A549 (cell line): ENCODE measurements around the gene BCKDHA. TPM values are rescaled to one million over a fixed set of nuclear protein-coding genes. Genes with fewer than 3 reads are reported as not detected.

Source experiments
- ATAC-seq, 2 experiments: fragments of 200-7000 bp in 1 of 2; fragments of >200 bp in 1 of 2; cut with Nextera tagmentation in 1 of 2; cut with Tn5 transposase in 1 of 2; 3 replicates each; pipeline versions ENCODE4 v1.8.0 to v1.9.1; 2018 to 2020; ENCODE audit warnings: mild to moderate bottlenecking in 1 of 2, moderate library complexity in 1 of 2
- CTCF ChIA-PET: fragments of 300-600 bp; sonication (Branson Sonifier 250); formaldehyde crosslinking; extraction: SDS; loops from one replicate; lab custom pipeline; 2021; ENCODE audit warnings: antibody characterized with exemption, inconsistent platforms; lab: Yijun Ruan, JAX
- POLR2A ChIA-PET: fragments of 350-600 bp; formaldehyde crosslinking; extraction: SDS; loops from one replicate; lab custom pipeline; 2021; ENCODE audit warnings: antibody characterized with exemption, inconsistent platforms; lab: Yijun Ruan, JAX
- DNase-seq, 2 experiments: peaks; one replicate each; pipeline versions ENCODE4 v3.0.0 to v3.0.0-alpha.2; 2011 to 2016; ENCODE audit warnings: low read depth in 1 of 2, low spot score in 1 of 2
- FAIRE-seq: peaks from 2 replicates; lab custom pipeline; 2011; peaks lifted over from hg19 to GRCh38; lab: Jason Lieb, UNC
- H3K27ac ChIP-seq, 2 experiments: fragments of >200 bp; sonication (Bioruptor Twin); formaldehyde crosslinking; 3 replicates each; pipeline ENCODE4 v1.5.1; 2016 to 2017
- H3K4me1 ChIP-seq: fragments of >200 bp; sonication (Bioruptor Twin); formaldehyde crosslinking; 3 replicates; pipeline ENCODE4 v1.6.1; 2016
- H3K4me2 ChIP-seq: fragments of >200 bp; sonication (Bioruptor Twin); formaldehyde crosslinking; 3 replicates; pipeline ENCODE4 v1.6.1; 2016
- H3K4me3 ChIP-seq: fragments of >200 bp; sonication (Bioruptor Twin); formaldehyde crosslinking; 3 replicates; pipeline ENCODE4 v1.5.1; 2016
- H3K9me3 ChIP-seq: fragments of >200 bp; sonication (Bioruptor Twin); formaldehyde crosslinking; 3 replicates; pipeline ENCODE4 v1.6.1; 2016
- ATOH8 ChIP-seq: fragments of 250-450 bp; sonication (Bioruptor Pico); IDR thresholded peaks from 2 replicates; pipeline ENCODE4 v1.5.0; 2020; ENCODE audit warnings: low read depth, mild to moderate bottlenecking, moderate library complexity
- CBX2 ChIP-seq: fragments of 200-600 bp; sonication (generic); IDR thresholded peaks from 2 replicates; pipeline ENCODE4 v1.6.1; 2016; ENCODE audit warnings: low read depth, mild to moderate bottlenecking, borderline replicate concordance
- CEBPB ChIP-seq, 2 experiments: fragments of >200 bp in 1 of 2; sonication (Bioruptor Twin) in 1 of 2; formaldehyde crosslinking in 1 of 2; IDR thresholded peaks; 2 replicates each; pipeline ENCODE4 v1.6.1; 2012 to 2016
- CHD4 ChIP-seq: fragments of 200-600 bp; sonication (generic); IDR thresholded peaks from 2 replicates; pipeline ENCODE4 v1.6.1; 2016; ENCODE audit warnings: antibody characterized with exemption, mild to moderate bottlenecking, borderline replicate concordance
- EHF ChIP-seq: fragments of 250-450 bp; sonication (Bioruptor Pico); IDR thresholded peaks from 2 replicates; pipeline ENCODE4 v1.5.0; 2020; ENCODE audit warnings: mild to moderate bottlenecking
- EP300 ChIP-seq, 2 experiments: fragments of >200 bp; sonication (Bioruptor Twin); formaldehyde crosslinking; IDR thresholded peaks; 2 replicates in 1 of 2; 3 replicates in 1 of 2; pipeline ENCODE4 v1.6.1; 2016 to 2017
- ESRRA ChIP-seq: fragments of 150-350 bp; IDR thresholded peaks from 2 replicates; pipeline ENCODE4 v1.6.1; 2014; ENCODE audit warnings: mild to moderate bottlenecking, low read length, borderline replicate concordance
- FOSL2 ChIP-seq, 2 experiments: fragments of 450-650 bp in 1 of 2; fragments of >200 bp in 1 of 2; sonication (Bioruptor Twin) in 1 of 2; formaldehyde crosslinking; IDR thresholded peaks; 2 replicates each; pipeline versions ENCODE4 v1.5.0 to v1.6.1; 2016 to 2020; ENCODE audit warnings: mild to moderate bottlenecking in 1 of 2, moderate library complexity in 1 of 2
- GATA3 ChIP-seq: IDR thresholded peaks from 2 replicates; pipeline ENCODE4 v1.6.1; 2012; ENCODE audit warnings: borderline replicate concordance
- HOXB5 ChIP-seq: fragments of 250-450 bp; sonication (Bioruptor Pico); IDR thresholded peaks from 2 replicates; pipeline ENCODE4 v1.5.0; 2020; ENCODE audit warnings: mild to moderate bottlenecking, moderate library complexity
- JUNB ChIP-seq: fragments of >200 bp; sonication (Bioruptor Twin); formaldehyde crosslinking; IDR thresholded peaks from 2 replicates; pipeline ENCODE4 v1.6.1; 2016
- KDM1A ChIP-seq: fragments of 200-600 bp; sonication (generic); IDR thresholded peaks from 2 replicates; pipeline ENCODE4 v1.6.1; 2016; ENCODE audit warnings: low read depth, mild to moderate bottlenecking
- KDM5A ChIP-seq: fragments of 200-600 bp; sonication (generic); IDR thresholded peaks from 2 replicates; pipeline ENCODE4 v1.6.1; 2016; ENCODE audit warnings: antibody characterized with exemption, mild to moderate bottlenecking
- MAZ ChIP-seq: fragments of 150-350 bp; IDR thresholded peaks from 2 replicates; pipeline ENCODE4 v1.6.1; 2014; ENCODE audit warnings: antibody characterized with exemption, low read depth, low read length, borderline replicate concordance
- POLR2AphosphoS2 ChIP-seq: conservative IDR thresholded peaks from 2 replicates; pipeline ENCODE4 v1.6.1; 2012; ENCODE audit warnings: low read length, improper control_type of control experiment, inconsistent platforms
- RAD21 ChIP-seq, 2 experiments: fragments of >200 bp in 1 of 2; sonication (Bioruptor Twin) in 1 of 2; formaldehyde crosslinking in 1 of 2; IDR thresholded peaks in 1 of 2; conservative IDR thresholded peaks in 1 of 2; 2 replicates in 1 of 2; 3 replicates in 1 of 2; pipeline ENCODE4 v1.6.1; 2012 to 2018; ENCODE audit warnings: inconsistent platforms in 1 of 2
- RARB ChIP-seq: fragments of 250-450 bp; sonication (Bioruptor Pico); IDR thresholded peaks from 2 replicates; pipeline ENCODE4 v1.8.0; 2021; ENCODE audit warnings: mild to moderate bottlenecking, moderate library complexity
- RCOR1 ChIP-seq: fragments of 150-350 bp; IDR thresholded peaks from 2 replicates; pipeline ENCODE4 v1.6.1; 2014; ENCODE audit warnings: antibody characterized with exemption, low read length, low read depth
- RFX5 ChIP-seq: fragments of 450-650 bp; IDR thresholded peaks from 2 replicates; pipeline ENCODE4 v1.7.1; 2014; ENCODE audit warnings: antibody characterized with exemption, mild to moderate bottlenecking, moderate library complexity
- RNF2 ChIP-seq: fragments of 200-600 bp; sonication (generic); IDR thresholded peaks from 2 replicates; pipeline ENCODE4 v1.6.1; 2016; ENCODE audit warnings: low read depth, mild to moderate bottlenecking, antibody characterized with exemption, moderate library complexity, borderline replicate concordance
- SMC3 ChIP-seq: fragments of >200 bp; sonication (Bioruptor Twin); formaldehyde crosslinking; IDR thresholded peaks from 3 replicates; pipeline ENCODE4 v1.6.1; 2018; ENCODE audit warnings: inconsistent platforms
- SREBF2 ChIP-seq: fragments of 450-650 bp; IDR thresholded peaks from 2 replicates; pipeline ENCODE4 v1.6.1; 2014; ENCODE audit warnings: mild to moderate bottlenecking, moderate library complexity
- TFCP2L1 ChIP-seq: fragments of 250-450 bp; sonication (Bioruptor Pico); IDR thresholded peaks from 2 replicates; pipeline ENCODE4 v1.5.0; 2021; ENCODE audit warnings: mild to moderate bottlenecking
- TP53 ChIP-seq: fragments of 250-450 bp; sonication (Bioruptor Pico); IDR thresholded peaks from 2 replicates; pipeline ENCODE4 v1.5.0; 2021; ENCODE audit warnings: mild to moderate bottlenecking, moderate library complexity
- ZC3H11A ChIP-seq: fragments of 450-650 bp; IDR thresholded peaks from 2 replicates; pipeline ENCODE4 v1.6.1; 2014; ENCODE audit warnings: antibody characterized with exemption, mild to moderate bottlenecking
- ZFP36 ChIP-seq: fragments of 450-650 bp; IDR thresholded peaks from 2 replicates; pipeline ENCODE4 v1.6.1; 2014; ENCODE audit warnings: borderline replicate concordance; ENCODE audit not compliant: partially characterized antibody
- ZNF302 ChIP-seq: fragments of 250-450 bp; sonication (Bioruptor Pico); IDR thresholded peaks from 2 replicates; pipeline ENCODE4 v1.9.0; 2021; ENCODE audit warnings: inconsistent platforms, mild to moderate bottlenecking, moderate library complexity
- ZSCAN20 ChIP-seq: fragments of 250-450 bp; sonication (Bioruptor Pico); IDR thresholded peaks from 2 replicates; pipeline ENCODE4 v1.8.0; 2022; ENCODE audit warnings: mild to moderate bottlenecking, moderate library complexity
- WGBS: methylation state at CpG from one replicate; pipeline ENCODE4 v1.1.6; 2017; ENCODE audit errors: missing lambda C conversion rate; 5-methylcytosine and 5-hydroxymethylcytosine counted together
- polyA plus RNA-seq, 4 experiments: library from polyadenylated mRNA; depleted of rRNA in 3 of 4; stranded (reverse); fragments of >200 nt; fragmentation: RNase III in 1 of 4; extraction: RNeasy Plus Mini Kit Qiagen cat#74134 plus additional on column Dnase treatment in 1 of 4; gene quantifications; 2 replicates in 3 of 4; 3 replicates in 1 of 4; pipeline ENCODE4 v1.2.3, GENCODE V29; 2011 to 2017
- TF ChIP-seq, protein P1 (sequence below): fragments of >200 bp; sonication (Bioruptor Twin); formaldehyde crosslinking; IDR thresholded peaks from 3 replicates; pipeline ENCODE4 v1.6.1; 2016
- TF ChIP-seq, protein P2 (sequence below): fragments of 450-650 bp; IDR thresholded peaks from 2 replicates; pipeline ENCODE4 v1.6.1; 2014; ENCODE audit warnings: antibody characterized with exemption
- TF ChIP-seq, protein P3 (sequence below): IDR thresholded peaks from 2 replicates; pipeline ENCODE4 v1.6.1; 2012; ENCODE audit warnings: low read depth, borderline replicate concordance

BCKDHA gene
- polyA plus RNA-seq, 2 of the 4 experiments (the other 2 are of a cell fraction), result 42.9 to 44.4 TPM

DNA sequence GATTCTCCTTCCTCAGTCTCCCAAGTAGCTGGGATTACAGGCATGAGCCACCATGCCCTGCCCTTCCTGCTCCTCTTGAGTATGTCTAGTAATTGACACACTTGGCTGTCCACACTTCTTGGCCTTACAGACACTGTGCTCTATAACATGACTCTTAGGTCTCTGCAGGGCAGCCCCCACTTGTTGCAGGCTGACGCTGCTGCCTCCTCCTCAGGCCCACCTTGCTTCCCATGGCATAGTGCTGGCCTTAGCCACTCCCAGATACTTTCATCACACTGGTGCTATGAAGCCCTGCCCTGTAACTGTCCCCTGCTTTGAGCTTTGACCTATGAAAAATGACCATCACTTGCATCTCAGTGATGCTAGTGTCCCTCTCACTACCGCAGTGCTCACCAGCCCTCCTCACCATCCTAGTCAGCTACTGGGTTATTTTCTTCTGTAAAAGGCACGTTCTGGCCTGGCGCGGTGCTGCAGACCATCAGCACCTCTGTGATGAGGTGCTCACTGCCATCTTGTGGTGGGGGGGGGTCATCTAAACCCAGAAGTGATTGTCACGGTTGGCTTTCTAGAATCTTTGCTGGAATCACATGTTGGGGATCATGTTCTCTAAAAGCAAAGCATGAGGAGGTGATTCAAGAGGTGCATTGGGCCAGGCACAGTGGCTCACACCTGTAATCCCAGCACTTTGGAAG lies 55.1 kb downstream of the BCKDHA start:
- 45% methylated on average over 6 of the region's 6 CpGs for WGBS
- TF ChIP-seq JUNB (no peak), MAZ (no peak), HOXB5 (no peak), ESRRA (no peak), RAD21 (conservative IDR thresholded peaks at IDR 0.05 in 1 of 2, IDR thresholded peaks at IDR 0.05 in 1 of 2) (no peak), ZSCAN20 (no peak), ZNF302 (no peak), CBX2 (no peak), EHF (no peak), TP53 (CRISPR knock-in tag) (no peak), FOSL2 (IDR thresholded peaks at IDR 0.05) (no peak), FOSL2 (CRISPR knock-in tag; IDR thresholded peaks at IDR 0.05) (no peak), EP300 (IDR thresholded peaks at IDR 0.05) (no peak), RARB (CRISPR knock-in tag) (no peak), CHD4 (no peak), POLR2AphosphoS2 (no peak), RNF2 (no peak), TFCP2L1 (CRISPR knock-in tag) (no peak)
- TF ChIP-seq, protein P1, sequence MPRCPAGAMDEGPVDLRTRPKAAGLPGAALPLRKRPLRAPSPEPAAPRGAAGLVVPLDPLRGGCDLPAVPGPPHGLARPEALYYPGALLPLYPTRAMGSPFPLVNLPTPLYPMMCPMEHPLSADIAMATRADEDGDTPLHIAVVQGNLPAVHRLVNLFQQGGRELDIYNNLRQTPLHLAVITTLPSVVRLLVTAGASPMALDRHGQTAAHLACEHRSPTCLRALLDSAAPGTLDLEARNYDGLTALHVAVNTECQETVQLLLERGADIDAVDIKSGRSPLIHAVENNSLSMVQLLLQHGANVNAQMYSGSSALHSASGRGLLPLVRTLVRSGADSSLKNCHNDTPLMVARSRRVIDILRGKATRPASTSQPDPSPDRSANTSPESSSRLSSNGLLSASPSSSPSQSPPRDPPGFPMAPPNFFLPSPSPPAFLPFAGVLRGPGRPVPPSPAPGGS, result no peak
- TF ChIP-seq, protein P2, sequence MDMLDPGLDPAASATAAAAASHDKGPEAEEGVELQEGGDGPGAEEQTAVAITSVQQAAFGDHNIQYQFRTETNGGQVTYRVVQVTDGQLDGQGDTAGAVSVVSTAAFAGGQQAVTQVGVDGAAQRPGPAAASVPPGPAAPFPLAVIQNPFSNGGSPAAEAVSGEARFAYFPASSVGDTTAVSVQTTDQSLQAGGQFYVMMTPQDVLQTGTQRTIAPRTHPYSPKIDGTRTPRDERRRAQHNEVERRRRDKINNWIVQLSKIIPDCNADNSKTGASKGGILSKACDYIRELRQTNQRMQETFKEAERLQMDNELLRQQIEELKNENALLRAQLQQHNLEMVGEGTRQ, result no peak
- Histone ChIP-seq H3K9me3 (peaks cover 7% of the 10 kb centered on the region), H3K4me1 (0 out of 3 replicates have a peak, but pooled peaks cover 3% of the 10 kb centered on the region), H3K4me3 (no peak overlapping the region), H3K27ac (no peak overlapping the region), H3K4me2 (no peak overlapping the region)
- CTCF ChIA-PET, result interaction anchor here (0.7 to 15.6 kb wide), 8 partner anchors 10 to 383 kb away, joined by 3 to 1358 read pairs (median 4); partner anchors contain the start of genes CEACAM21, DMAC2 and ERICH4
- no peak for ATAC-seq
- no peak for FAIRE-seq
- POLR2A ChIA-PET, result interaction anchor here (0.8 kb wide), 1 partner anchor 13 kb away, joined by 4 read pairs; the partner anchor contains the start of gene DMAC2
- DNase-seq, result no peak

GRCh38 chr19:41455936-41456335 lies 58.3 kb downstream of the BCKDHA start:
- H3K9me3 ChIP-seq, result peaks cover 7% of the 10 kb centered on the region
- CTCF ChIA-PET, result interaction anchor here (0.6 to 15.6 kb wide), 9 partner anchors 9 to 291 kb away, joined by 3 to 1358 read pairs (median 6); partner anchors contain the start of genes CEACAM21, DMAC2 and ERICH4
- TF ChIP-seq RARB (CRISPR knock-in tag), result no peak
- no peak for TF ChIP-seq GATA3
- no peak for TF ChIP-seq CEBPB (IDR thresholded peaks at IDR 0.05)
- TF ChIP-seq POLR2AphosphoS2, result no peak
- TF ChIP-seq RCOR1, result no peak
- no peak for TF ChIP-seq ATOH8 (CRISPR knock-in tag)
- TF ChIP-seq RFX5, result no peak
- no peak for TF ChIP-seq ZFP36
- TF ChIP-seq ESRRA, result no peak
- TF ChIP-seq KDM1A, result no peak
- TF ChIP-seq CBX2, result no peak
- TF ChIP-seq, protein P3, sequence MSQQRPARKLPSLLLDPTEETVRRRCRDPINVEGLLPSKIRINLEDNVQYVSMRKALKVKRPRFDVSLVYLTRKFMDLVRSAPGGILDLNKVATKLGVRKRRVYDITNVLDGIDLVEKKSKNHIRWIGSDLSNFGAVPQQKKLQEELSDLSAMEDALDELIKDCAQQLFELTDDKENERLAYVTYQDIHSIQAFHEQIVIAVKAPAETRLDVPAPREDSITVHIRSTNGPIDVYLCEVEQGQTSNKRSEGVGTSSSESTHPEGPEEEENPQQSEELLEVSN, result no peak
- no peak for TF ChIP-seq SMC3
- no peak for TF ChIP-seq SREBF2
- TF ChIP-seq ZC3H11A, result no peak
- no peak for TF ChIP-seq KDM5A
- TF ChIP-seq, all 56 proteins: peak for 0
- POLR2A ChIA-PET, result interaction anchor here (0.6 to 2.3 kb wide), 2 partner anchors 16 to 75 kb away, joined by 3 to 9 read pairs; partner anchors contain the start of gene DMAC2
- Histone ChIP-seq H3K4me2 (no peak overlapping the region), H3K27ac (no peak overlapping the region), H3K4me1 (no peaks in the 10 kb centered on the region), H3K4me3 (no peak overlapping the region)
- WGBS, result 0% methylated on average over 2 of the region's 2 CpGs
- no peak for DNase-seq
- ATAC-seq, result no peak
- no peak for FAIRE-seq
